Kidney epithelial cell (primary cell): Measurements from ENCODE around the gene WDR93. TPM values are rescaled to one million over a fixed set of nuclear protein-coding genes. Genes with fewer than 3 reads are reported as not detected.

Experiments
- DNase-seq: peaks from one replicate; pipeline ENCODE4 v3.0.0-alpha.2; 2010; ENCODE audit warnings: low read depth
- H3K27me3 ChIP-seq: 2 replicates; pipeline ENCODE4 v1.6.0; 2011; ENCODE audit warnings: low read length; ENCODE audit not compliant: control insufficient read depth, insufficient read depth
- H3K36me3 ChIP-seq: 2 replicates; pipeline ENCODE4 v1.5.1; 2011; ENCODE audit warnings: low read length; ENCODE audit not compliant: control insufficient read depth, insufficient read depth
- H3K4me3 ChIP-seq: 2 replicates; pipeline ENCODE4 v1.5.1; 2011; ENCODE audit warnings: low read depth, mild to moderate bottlenecking, control low read depth, low read length
- total RNA-seq: library from RNA; depleted of rRNA; stranded (reverse); fragments of >200 nt; gene quantifications from 2 replicates; pipeline ENCODE4 v1.2.3, GENCODE V29; 2015
- TF ChIP-seq, protein P1 (sequence below): IDR thresholded peaks from 2 replicates; pipeline ENCODE4 v1.5.1; 2011; ENCODE audit warnings: mild to moderate bottlenecking, moderate library complexity, low read length, control low read depth, inconsistent platforms; ENCODE audit not compliant: insufficient read depth, poor library complexity, severe bottlenecking

Gene WDR93
- total RNA-seq, 1 donor from 2014 or later: 0.25 TPM

DNA sequence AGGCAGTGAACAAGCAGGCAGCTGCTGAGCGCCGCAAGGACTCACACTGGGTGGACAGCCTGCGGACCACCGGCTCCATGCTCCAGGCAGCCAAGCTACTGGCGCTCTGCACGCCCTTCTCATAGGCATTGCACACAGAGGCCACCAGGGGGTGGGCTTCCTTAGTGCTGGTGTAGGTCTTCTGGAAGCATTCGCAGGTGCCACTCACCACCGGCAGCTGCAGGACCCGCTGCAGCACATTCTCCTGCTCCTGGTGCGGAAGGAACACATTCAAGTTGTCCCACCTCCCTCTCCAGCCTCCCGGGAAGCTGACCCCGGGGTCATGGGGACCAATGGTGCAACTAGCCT lies 17.5 kb upstream of the WDR93 start:
- Histone ChIP-seq H3K27me3 (no peaks in the 10 kb centered on the region), H3K36me3 (no peaks in the 10 kb centered on the region), H3K4me3 (no peak overlapping the region)
- TF ChIP-seq, protein P1, sequence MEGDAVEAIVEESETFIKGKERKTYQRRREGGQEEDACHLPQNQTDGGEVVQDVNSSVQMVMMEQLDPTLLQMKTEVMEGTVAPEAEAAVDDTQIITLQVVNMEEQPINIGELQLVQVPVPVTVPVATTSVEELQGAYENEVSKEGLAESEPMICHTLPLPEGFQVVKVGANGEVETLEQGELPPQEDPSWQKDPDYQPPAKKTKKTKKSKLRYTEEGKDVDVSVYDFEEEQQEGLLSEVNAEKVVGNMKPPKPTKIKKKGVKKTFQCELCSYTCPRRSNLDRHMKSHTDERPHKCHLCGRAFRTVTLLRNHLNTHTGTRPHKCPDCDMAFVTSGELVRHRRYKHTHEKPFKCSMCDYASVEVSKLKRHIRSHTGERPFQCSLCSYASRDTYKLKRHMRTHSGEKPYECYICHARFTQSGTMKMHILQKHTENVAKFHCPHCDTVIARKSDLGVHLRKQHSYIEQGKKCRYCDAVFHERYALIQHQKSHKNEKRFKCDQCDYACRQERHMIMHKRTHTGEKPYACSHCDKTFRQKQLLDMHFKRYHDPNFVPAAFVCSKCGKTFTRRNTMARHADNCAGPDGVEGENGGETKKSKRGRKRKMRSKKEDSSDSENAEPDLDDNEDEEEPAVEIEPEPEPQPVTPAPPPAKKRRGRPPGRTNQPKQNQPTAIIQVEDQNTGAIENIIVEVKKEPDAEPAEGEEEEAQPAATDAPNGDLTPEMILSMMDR: peak; percentile 59
- no peak for DNase-seq

DNA sequence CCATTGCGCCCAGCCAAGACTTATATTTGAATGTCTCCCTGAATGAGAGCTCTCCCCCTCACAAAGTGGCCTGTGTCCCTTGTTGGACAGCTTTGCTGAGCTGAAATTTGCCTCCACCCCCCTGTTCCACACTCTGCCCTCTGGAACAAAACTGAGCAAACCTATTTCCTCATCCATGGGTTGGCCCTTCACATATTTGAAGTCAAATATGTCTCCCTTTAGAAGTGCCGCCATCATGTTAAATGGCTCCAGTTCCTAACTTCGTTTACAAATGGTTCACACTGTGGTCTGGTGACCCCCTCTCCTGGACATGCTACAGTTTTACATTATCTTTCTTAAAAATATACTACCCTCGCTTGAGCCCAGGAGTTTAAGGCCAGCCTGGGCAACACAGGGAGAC lies 16.1 kb upstream of the WDR93 start:
- no peak overlapping the region for H3K4me3 ChIP-seq
- TF ChIP-seq, protein P1: no peak

DNA sequence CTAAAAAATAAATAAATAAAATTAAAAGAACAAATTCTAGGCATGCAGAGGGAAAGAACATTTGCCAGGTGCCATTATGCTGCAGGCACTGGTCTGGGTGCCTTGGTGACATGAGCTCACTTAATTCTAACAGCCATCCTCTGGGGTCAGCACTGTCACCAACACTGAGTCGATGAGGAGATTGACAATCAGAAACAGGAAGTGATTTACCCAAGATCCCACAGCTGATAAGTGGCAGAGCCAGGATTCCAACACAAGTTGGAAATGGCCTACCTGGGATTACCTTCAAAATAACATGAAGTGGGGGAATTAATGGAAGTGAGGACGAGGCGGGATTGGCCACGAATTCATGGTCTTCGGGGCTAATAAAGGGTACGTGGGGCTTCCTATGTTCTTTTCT lies 15.0 kb upstream of the WDR93 start:
- H3K4me3 ChIP-seq: no peak overlapping the region
- TF ChIP-seq, protein P1: no peak
- no peaks in the 10 kb centered on the region for H3K27me3 ChIP-seq
- no peaks in the 10 kb centered on the region for H3K36me3 ChIP-seq
- DNase-seq: no peak

More for the DNA sequence above, 16.1 kb upstream of the WDR93 start:
- H3K27me3 ChIP-seq: no peaks in the 10 kb centered on the region
- no peaks in the 10 kb centered on the region for H3K36me3 ChIP-seq
- no peak for DNase-seq

DNA sequence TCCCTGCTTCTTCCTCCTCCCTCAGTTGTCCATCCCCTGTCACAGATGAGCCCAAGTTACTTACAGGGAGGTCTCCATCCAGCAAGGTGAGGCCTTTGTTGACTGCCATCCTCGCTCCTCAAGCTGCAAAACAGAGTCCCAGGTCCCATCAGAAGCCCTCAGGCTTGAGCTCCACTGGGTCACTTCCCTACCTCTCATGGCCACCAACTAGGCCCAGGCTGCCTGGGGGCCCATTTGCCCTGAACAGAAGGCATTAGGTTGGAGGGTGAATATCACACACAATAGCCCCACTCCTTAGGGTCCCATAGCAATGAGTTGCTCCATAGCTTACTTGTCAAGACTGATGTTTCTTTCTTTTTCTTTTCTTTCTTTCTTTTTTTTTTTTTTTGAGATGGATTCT lies 13.2 kb upstream of the WDR93 start:
- Histone ChIP-seq H3K4me3 (no peak overlapping the region), H3K36me3 (no peaks in the 10 kb centered on the region), H3K27me3 (no peaks in the 10 kb centered on the region)
- TF ChIP-seq, protein P1: no peak
- DNase-seq: no peak

DNA sequence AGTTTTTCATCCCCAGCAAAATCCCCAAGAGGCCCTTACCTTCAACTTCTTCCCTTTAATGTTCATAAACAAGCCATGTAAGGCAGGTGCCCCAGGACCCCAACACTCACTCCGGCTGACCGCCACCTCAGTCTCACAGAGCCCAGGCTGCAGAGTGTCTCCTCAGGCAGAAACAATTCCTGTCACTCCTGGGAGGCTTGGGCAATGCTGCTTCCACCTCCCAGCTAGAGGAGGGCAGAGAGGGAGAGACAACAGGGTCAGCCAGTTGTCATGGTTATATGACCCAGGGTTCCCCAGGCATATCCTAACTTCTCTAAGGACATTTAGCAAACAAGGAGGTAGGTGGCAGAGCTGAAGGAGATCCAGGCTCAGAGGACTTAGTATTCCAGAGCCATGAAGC lies 11.4 kb upstream of the WDR93 start, which contains the start of gene PLIN1:
Gene PLIN1 (minus strand): TSS at position 156 of the 400 bp plus-strand sequence. CDS start 1,878 bp downstream, outside the sequence.
- TF ChIP-seq, protein P1: no peak
- H3K36me3 ChIP-seq: peaks cover 1% of the 10 kb centered on the region
- no peaks in the 10 kb centered on the region for H3K27me3 ChIP-seq
- no peak for DNase-seq
- no peak within 1 kb of the TSS for H3K4me3 ChIP-seq

DNA sequence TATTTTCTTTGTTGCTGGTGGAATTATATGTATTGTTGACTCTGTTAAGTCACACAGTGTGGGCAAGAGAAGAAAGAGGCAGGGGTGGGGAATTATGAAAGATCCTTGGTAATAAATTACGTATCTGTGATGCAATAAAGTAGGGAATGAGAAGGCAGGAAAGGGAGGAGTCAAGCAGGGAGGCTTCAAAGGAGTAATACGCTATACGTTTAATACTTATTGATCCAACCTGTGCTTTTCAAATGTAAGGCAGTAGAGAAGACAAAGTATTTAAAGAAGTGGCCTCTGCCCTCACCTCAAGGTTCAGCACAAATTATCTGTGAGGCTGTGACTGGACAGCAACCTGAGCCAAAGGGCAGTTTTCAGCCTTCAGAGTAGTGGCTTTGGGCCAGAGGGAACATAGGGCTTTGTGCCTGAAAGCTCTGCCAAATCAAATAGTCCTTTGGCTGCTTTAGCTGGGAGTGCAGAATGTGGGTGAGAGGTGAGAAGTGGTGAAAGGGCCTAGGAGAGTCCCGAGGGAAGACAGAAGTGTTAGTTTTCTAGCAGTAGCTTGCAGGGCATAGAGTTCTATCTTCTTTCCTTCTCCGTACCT lies 10.2 kb upstream of the WDR93 start:
- Histone ChIP-seq H3K27me3 (no peaks in the 10 kb centered on the region), H3K36me3 (peaks cover 1% of the 10 kb centered on the region), H3K4me3 (no peak overlapping the region)
- DNase-seq: no peak
- TF ChIP-seq, protein P1: no peak
